GM18508 (cell line): Measurements from ENCODE around the gene GPC6.

Experiments
- ATAC-seq: cut with Tn5 transposase; IDR thresholded peaks from one replicate; pipeline ENCODE4 v1.9.1; 2021; ENCODE audit warnings: moderate number of reproducible peaks; ENCODE audit not compliant: insufficient read depth, unreplicated experiment

Gene GPC6

GRCh38 chr13:93977986-93978385 is 751.4 kb downstream of the GPC6 start:
- no peak for ATAC-seq

- ATAC-seq: no peak
Measured at GRCh38 chr13:93981426-93981977, 754.9 kb downstream of the GPC6 start.

- no peak for ATAC-seq
Measured at GRCh38 chr13:93982179-93982918, 755.7 kb downstream of the GPC6 start.

- ATAC-seq: no peak
Measured at GRCh38 chr13:93984052-93984451, 757.4 kb downstream of the GPC6 start.

- ATAC-seq: no peak
Measured at GRCh38 chr13:93984876-93985275, 758.3 kb downstream of the GPC6 start.

- ATAC-seq: no peak
Measured at GRCh38 chr13:93987458-93987857, 760.9 kb downstream of the GPC6 start.

GRCh38 chr13:93991569-93991968 is 765.0 kb downstream of the GPC6 start:
- no peak for ATAC-seq

GRCh38 chr13:93996481-93996880 is 769.9 kb downstream of the GPC6 start:
- ATAC-seq: no peak

GRCh38 chr13:94006296-94006695 is 779.7 kb downstream of the GPC6 start:
- no peak for ATAC-seq

- no peak for ATAC-seq
Measured at GRCh38 chr13:94007072-94007471, 780.5 kb downstream of the GPC6 start.

GRCh38 chr13:94009701-94010100 is 783.1 kb downstream of the GPC6 start:
- no peak for ATAC-seq

- no peak for ATAC-seq
Measured at GRCh38 chr13:94014461-94014860, 787.9 kb downstream of the GPC6 start.

- ATAC-seq: no peak
Measured at GRCh38 chr13:94020426-94020825, 793.8 kb downstream of the GPC6 start.

GRCh38 chr13:94020833-94021232 is 794.2 kb downstream of the GPC6 start:
- ATAC-seq: no peak

GRCh38 chr13:94028234-94028633 is 801.6 kb downstream of the GPC6 start:
- ATAC-seq: no peak

- no peak for ATAC-seq
Measured at GRCh38 chr13:94028650-94029049, 802.0 kb downstream of the GPC6 start.

GRCh38 chr13:94030415-94031119 is 804.0 kb downstream of the GPC6 start:
- ATAC-seq: no peak

GRCh38 chr13:94031609-94032008 is 805.0 kb downstream of the GPC6 start:
- ATAC-seq: no peak

GRCh38 chr13:94033098-94033497 is 806.5 kb downstream of the GPC6 start:
- no peak for ATAC-seq

GRCh38 chr13:94033830-94034642 is 807.4 kb downstream of the GPC6 start:
- no peak for ATAC-seq

- no peak for ATAC-seq
Measured at GRCh38 chr13:94050039-94050438, 823.4 kb downstream of the GPC6 start.
